Keratinocyte (primary cell): ENCODE measurements around the gene MYH15. TPM values are rescaled to one million over a fixed set of nuclear protein-coding genes. Genes with fewer than 3 reads are reported as not detected.

Experiments used
- DNase-seq: peaks from one replicate; pipeline ENCODE4 v3.0.0-alpha.2; 2011; ENCODE audit warnings: low read depth, missing footprints, low spot score
- FAIRE-seq: peaks from 2 replicates; lab custom pipeline; 2011; peaks lifted over from hg19 to GRCh38; lab: Jason Lieb, UNC
- H2AFZ ChIP-seq: 2 replicates; pipeline ENCODE4 v1.6.0; 2012; ENCODE audit warnings: low read length, control low read depth, inconsistent platforms; ENCODE audit not compliant: control insufficient read depth
- H3K27ac ChIP-seq: 2 replicates; pipeline ENCODE4 v1.5.1; 2011; ENCODE audit warnings: low read length; ENCODE audit not compliant: control insufficient read depth, insufficient read depth
- H3K27me3 ChIP-seq: 3 replicates; pipeline ENCODE4 v1.6.0; 2011; ENCODE audit warnings: low read length; ENCODE audit not compliant: control insufficient read depth, insufficient read depth; ENCODE audit errors: extremely low read depth
- H3K36me3 ChIP-seq, 2 experiments: 2 replicates in 1 of 2; 3 replicates in 1 of 2; pipeline ENCODE4 v1.5.1; 2011; ENCODE audit warnings: low read length in 2 of 2, mild to moderate bottlenecking in 1 of 2; ENCODE audit not compliant: control insufficient read depth in 2 of 2, insufficient read depth in 2 of 2; ENCODE audit errors: extremely low read depth in 1 of 2
- H3K4me1 ChIP-seq: 3 replicates; pipeline ENCODE4 v1.5.1; 2011; ENCODE audit warnings: low read length; ENCODE audit not compliant: control insufficient read depth, insufficient read depth; ENCODE audit errors: extremely low read depth
- H3K4me2 ChIP-seq: 3 replicates; pipeline ENCODE4 v1.6.0; 2011; ENCODE audit warnings: low read depth, low read length; ENCODE audit not compliant: control insufficient read depth, insufficient read depth; ENCODE audit errors: extremely low read depth
- H3K4me3 ChIP-seq, 3 experiments: fragments of 200-600 bp in 1 of 3; sonication (generic) in 1 of 3; 2 replicates in 2 of 3; 3 replicates in 1 of 3; pipeline ENCODE4 v1.5.1; 2011 to 2016; ENCODE audit warnings: low read length in 3 of 3, mild to moderate bottlenecking in 3 of 3, control low read depth in 2 of 3, inconsistent platforms in 1 of 3, low read depth in 1 of 3, mixed read lengths in 1 of 3, mixed run types in 1 of 3, moderate library complexity in 1 of 3; ENCODE audit not compliant: control insufficient read depth in 2 of 3, insufficient read depth in 2 of 3; ENCODE audit errors: extremely low read depth in 1 of 3
- H3K79me2 ChIP-seq: 2 replicates; pipeline ENCODE4 v1.6.0; 2012; ENCODE audit warnings: low read length; ENCODE audit not compliant: control insufficient read depth, insufficient read depth
- H3K9ac ChIP-seq: 3 replicates; pipeline ENCODE4 v1.6.0; 2011; ENCODE audit warnings: low read length; ENCODE audit not compliant: control insufficient read depth, insufficient read depth; ENCODE audit errors: extremely low read depth
- H3K9me1 ChIP-seq: 3 replicates; pipeline ENCODE4 v1.6.0; 2011; ENCODE audit warnings: low read length; ENCODE audit not compliant: control insufficient read depth, insufficient read depth; ENCODE audit errors: extremely low read depth
- H3K9me3 ChIP-seq: 2 replicates; pipeline ENCODE4 v1.5.1; 2012; ENCODE audit warnings: low read depth, low read length; ENCODE audit not compliant: control insufficient read depth
- H4K20me1 ChIP-seq: 3 replicates; pipeline ENCODE4 v1.6.0; 2011; ENCODE audit warnings: low read length; ENCODE audit not compliant: control insufficient read depth, insufficient read depth; ENCODE audit errors: extremely low read depth
- EZH2 ChIP-seq: IDR thresholded peaks from one replicate; pipeline ENCODE4 v1.6.1; 2012; ENCODE audit warnings: inconsistent platforms, mild to moderate bottlenecking, low read length, moderate library complexity
- dilution Hi-C: fragments of 300-500 bp; cut with MboI; formaldehyde crosslinking; loops from one replicate; pipeline ENCODE4 v1.7.0; 2020; ENCODE audit warnings: low sequenced_read_pairs; ENCODE audit not compliant: extremely low pct_ligation_motif_present
- polyA plus RNA-seq, 5 experiments: library from polyadenylated mRNA; depleted of rRNA in 3 of 5; stranded (reverse) in 3 of 5; stranded (forward) in 1 of 5; unstranded in 1 of 5; fragments of >200 nt; gene quantifications; 1 replicate in 1 of 5; 2 replicates in 3 of 5; 3 replicates in 1 of 5; pipeline versions ENCODE4 v1.2.1 to v1.2.3, GENCODE V29; 2011 to 2012; ENCODE audit warnings: missing spikeins in 2 of 5, low read depth in 1 of 5, low replicate concordance in 1 of 5
- TF ChIP-seq, protein P1 (sequence below), 3 experiments: IDR thresholded peaks in 1 of 3; conservative IDR thresholded peaks in 1 of 3; optimal IDR thresholded peaks in 1 of 3; 2 replicates in 2 of 3; 3 replicates in 1 of 3; pipeline versions ENCODE3 to v1.5.1; 2011; ENCODE audit warnings: low read length in 3 of 3, mild to moderate bottlenecking in 3 of 3, moderate library complexity in 2 of 3, control low read depth in 1 of 3, inconsistent platforms in 1 of 3; ENCODE audit not compliant: insufficient read depth in 2 of 3; ENCODE audit errors: extremely low read depth in 1 of 3

Gene MYH15
- polyA plus RNA-seq, 1 donor (not counting 4 experiments of a cell fraction or from before 2014, with no cell fraction given), result 0.87 TPM

DNA sequence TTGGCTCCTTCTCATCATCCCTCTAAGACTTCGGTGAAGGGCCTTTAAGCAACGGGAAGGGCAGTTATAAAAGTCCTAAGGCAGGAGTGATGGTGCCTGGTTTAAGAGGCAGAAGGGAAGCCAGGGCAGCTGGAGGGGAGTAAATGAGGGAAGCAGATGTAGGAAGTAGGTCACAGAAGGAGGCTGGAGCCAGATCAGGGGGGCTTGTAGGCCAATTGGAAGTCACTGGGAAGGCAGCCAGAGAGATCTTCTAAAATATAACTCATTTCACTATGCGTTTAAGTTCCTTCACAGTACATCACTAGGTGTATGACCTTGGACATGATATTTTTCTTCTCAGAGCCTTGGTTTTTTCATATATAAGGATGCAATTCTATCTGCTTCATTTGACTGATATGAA lies 94.7 kb downstream of the MYH15 start:
- Histone ChIP-seq H4K20me1 (no peaks in the 10 kb centered on the region), H3K36me3 (no peaks in the 10 kb centered on the region), H3K9me1 (no peaks in the 10 kb centered on the region), H3K9ac (no peak overlapping the region), H3K4me2 (no peak overlapping the region), H3K9me3 (no peaks in the 10 kb centered on the region), H3K4me1 (peaks cover 5% of the 10 kb centered on the region), H3K27ac (no peak overlapping the region), H3K27me3 (no peaks in the 10 kb centered on the region), H3K4me3 (no peak overlapping the region), H2AFZ (no peak overlapping the region), H3K79me2 (no peaks in the 10 kb centered on the region)
- no peak for DNase-seq
- no peak for TF ChIP-seq EZH2
- TF ChIP-seq, protein P1, sequence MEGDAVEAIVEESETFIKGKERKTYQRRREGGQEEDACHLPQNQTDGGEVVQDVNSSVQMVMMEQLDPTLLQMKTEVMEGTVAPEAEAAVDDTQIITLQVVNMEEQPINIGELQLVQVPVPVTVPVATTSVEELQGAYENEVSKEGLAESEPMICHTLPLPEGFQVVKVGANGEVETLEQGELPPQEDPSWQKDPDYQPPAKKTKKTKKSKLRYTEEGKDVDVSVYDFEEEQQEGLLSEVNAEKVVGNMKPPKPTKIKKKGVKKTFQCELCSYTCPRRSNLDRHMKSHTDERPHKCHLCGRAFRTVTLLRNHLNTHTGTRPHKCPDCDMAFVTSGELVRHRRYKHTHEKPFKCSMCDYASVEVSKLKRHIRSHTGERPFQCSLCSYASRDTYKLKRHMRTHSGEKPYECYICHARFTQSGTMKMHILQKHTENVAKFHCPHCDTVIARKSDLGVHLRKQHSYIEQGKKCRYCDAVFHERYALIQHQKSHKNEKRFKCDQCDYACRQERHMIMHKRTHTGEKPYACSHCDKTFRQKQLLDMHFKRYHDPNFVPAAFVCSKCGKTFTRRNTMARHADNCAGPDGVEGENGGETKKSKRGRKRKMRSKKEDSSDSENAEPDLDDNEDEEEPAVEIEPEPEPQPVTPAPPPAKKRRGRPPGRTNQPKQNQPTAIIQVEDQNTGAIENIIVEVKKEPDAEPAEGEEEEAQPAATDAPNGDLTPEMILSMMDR (optimal IDR thresholded peaks at IDR 0.05 in 1 of 3, IDR thresholded peaks at IDR 0.05 in 1 of 3, conservative IDR thresholded peaks at IDR 0.05 in 1 of 3; ENCODE audit: extremely low read depth in 1 of 3, insufficient read depth in 2 of 3, low read length in 3 of 3), result no peak
- dilution Hi-C loops, result no loop called here
- FAIRE-seq, result no peak

DNA sequence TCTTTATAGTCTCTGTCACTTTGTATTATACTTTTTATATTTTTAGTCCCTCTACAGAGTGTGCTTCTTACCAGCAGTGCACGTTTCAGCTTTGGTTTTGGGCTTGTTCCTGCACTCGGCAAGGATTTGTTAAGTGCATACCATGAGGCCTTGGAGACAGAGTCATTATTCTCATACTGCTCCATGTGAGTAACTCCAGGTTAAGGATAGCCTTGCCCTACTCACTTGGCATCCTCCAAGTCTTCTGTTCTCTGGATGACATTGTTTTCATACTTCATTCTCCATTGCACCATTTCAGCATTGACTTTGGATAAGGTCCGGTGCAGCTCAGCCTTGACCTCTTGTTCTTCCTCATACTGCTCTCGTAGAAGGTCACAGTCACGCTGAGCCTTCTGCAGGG lies 96.4 kb downstream of the MYH15 start:
- Histone ChIP-seq H3K4me1 (peaks cover 13% of the 10 kb centered on the region), H3K4me3 (no peak overlapping the region), H3K4me2 (no peak overlapping the region), H3K27ac (no peak overlapping the region), H3K36me3 (no peaks in the 10 kb centered on the region), H3K9ac (no peak overlapping the region), H3K79me2 (no peaks in the 10 kb centered on the region), H4K20me1 (no peaks in the 10 kb centered on the region), H2AFZ (no peak overlapping the region), H3K27me3 (no peaks in the 10 kb centered on the region), H3K9me3 (no peaks in the 10 kb centered on the region), H3K9me1 (no peaks in the 10 kb centered on the region)
- FAIRE-seq (no peak), DNase-seq (no peak)
- dilution Hi-C loops, result no loop called here
- TF ChIP-seq EZH2, result no peak
- TF ChIP-seq, protein P1 (optimal IDR thresholded peaks at IDR 0.05 in 1 of 3, IDR thresholded peaks at IDR 0.05 in 1 of 3, conservative IDR thresholded peaks at IDR 0.05 in 1 of 3; ENCODE audit: extremely low read depth in 1 of 3, insufficient read depth in 2 of 3, low read length in 3 of 3), result no peak
